Measurements from ENCODE around the gene ANGPTL5. TPM values are rescaled to one million over a fixed set of nuclear protein-coding genes. Genes with fewer than 3 reads are reported as not detected.
"Not testable (repeated sequence)": the region's sequence is repeated elsewhere in the genome, so short reads cannot be mapped to it uniquely, and the experiment has no call there.

The ANGPTL5 gene
- total and polyA plus RNA-seq, 5 experiments from 2014 or later, result not detected

GRCh38 chr11:101872171-101872882, 44.0 kb downstream of the ANGPTL5 start:
- POLR2A ChIA-PET, result no interaction called here
- peaks cover 4 to 41% (median 20%) of the 10 kb centered on the region in 5 donors for H3K27me3 Mint-ChIP-seq

DNA sequence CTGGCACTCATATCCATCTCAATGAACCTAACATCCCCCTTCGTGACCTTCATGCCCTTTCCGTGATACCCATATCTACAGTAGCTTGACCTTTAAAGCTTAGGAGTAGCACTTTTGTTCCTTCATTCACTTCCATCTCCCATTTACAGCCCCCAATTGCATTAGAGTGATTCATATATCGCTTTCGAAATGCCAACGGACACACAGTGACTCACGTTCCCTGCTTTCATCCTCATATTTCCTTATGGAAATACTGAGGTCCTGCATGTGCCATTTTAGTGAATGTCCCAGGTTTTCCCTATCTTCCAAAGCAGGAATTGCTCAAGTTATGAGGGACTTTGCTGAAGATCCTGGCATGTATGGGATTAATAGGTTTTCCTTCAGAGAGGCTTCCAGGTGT, 45.8 kb downstream of the ANGPTL5 start:
- Mint-ChIP-seq H3K4me3 (no peak overlapping the region), H3K27ac (no peak overlapping the region), H3K4me1 (no peaks in the 10 kb centered on the region), H3K9me3 (no peaks in the 10 kb centered on the region), H3K36me3 (no peaks in the 10 kb centered on the region), H3K27me3 (peaks cover 4 to 29% (median 13%) of the 10 kb centered on the region in 5 donors)
- ATAC-seq (no peak), DNase-seq (no peak)
- POLR2A ChIA-PET, result no interaction called here

More at GRCh38 chr11:101872171-101872882, 44.0 kb downstream of the ANGPTL5 start:
- Mint-ChIP-seq H3K9me3 (no peaks in the 10 kb centered on the region), H3K36me3 (no peaks in the 10 kb centered on the region), H3K4me1 (no peaks in the 10 kb centered on the region), H3K4me3 (no peak overlapping the region), H3K27ac (no peak overlapping the region)
- DNase-seq (no peak), ATAC-seq (no peak)

GRCh38 chr11:101867951-101868350, 48.4 kb downstream of the ANGPTL5 start:
- Mint-ChIP-seq H3K27me3 (peaks cover 2 to 29% (median 17%) of the 10 kb centered on the region in 5 donors), H3K36me3 (peaks cover 0 to 4% (median 1%) of the 10 kb centered on the region in 3 donors), H3K27ac (no peak overlapping the region), H3K4me1 (no peaks in the 10 kb centered on the region), H3K4me3 (no peak overlapping the region), H3K9me3 (peaks cover 0 to 10% (median 6%) of the 10 kb centered on the region in 9 donors)
- POLR2A ChIA-PET, result no interaction called here
- no peak for DNase-seq
- no peak for ATAC-seq

GRCh38 chr11:101866619-101867491, 49.5 kb downstream of the ANGPTL5 start:
- POLR2A ChIA-PET, result no interaction called here
- DNase-seq, result no peak
- peaks cover 0 to 4% (median 1%) of the 10 kb centered on the region in 3 donors for H3K36me3 Mint-ChIP-seq
- H3K9me3 Mint-ChIP-seq, result peaks cover 0 to 10% (median 6%) of the 10 kb centered on the region in 9 donors
- ATAC-seq, result no peak
- no peaks in the 10 kb centered on the region for H3K4me1 Mint-ChIP-seq
- H3K27me3 Mint-ChIP-seq, result peaks cover 5 to 37% (median 20%) of the 10 kb centered on the region in 5 donors
- no peak overlapping the region for H3K4me3 Mint-ChIP-seq
- no peak overlapping the region for H3K27ac Mint-ChIP-seq

DNA sequence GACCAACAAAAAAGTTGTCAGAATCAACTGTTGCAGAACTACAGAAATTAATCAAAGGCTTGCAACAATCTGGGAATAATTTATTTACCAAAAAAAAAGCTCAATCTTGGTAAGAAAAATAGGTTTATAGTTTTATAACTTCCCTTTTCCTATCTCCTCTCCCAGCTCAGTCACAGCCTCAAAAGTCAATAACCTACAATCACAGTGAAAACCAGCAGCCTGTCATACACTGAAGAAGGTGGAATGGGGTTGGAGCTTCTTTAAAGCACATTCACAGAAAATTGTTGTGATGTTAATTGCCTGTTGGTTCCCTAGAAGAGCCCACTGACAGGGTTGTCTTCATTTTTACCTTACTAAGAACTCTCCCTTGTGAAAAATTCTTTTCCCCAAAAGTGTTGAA, 52.2 kb downstream of the ANGPTL5 start:
- H3K9me3 Mint-ChIP-seq, result peaks cover 0 to 10% (median 6%) of the 10 kb centered on the region in 9 donors
- DNase-seq (no peak), ATAC-seq (no peak)
- peaks cover 0 to 4% (median 1%) of the 10 kb centered on the region in 3 donors for H3K36me3 Mint-ChIP-seq
- H3K27me3 Mint-ChIP-seq, result peaks cover 5 to 31% (median 13%) of the 10 kb centered on the region in 5 donors
- POLR2A ChIA-PET, result no interaction called here
- no peak overlapping the region for H3K27ac Mint-ChIP-seq
- H3K4me1 Mint-ChIP-seq, result peaks cover 0 to 2% (median 0%) of the 10 kb centered on the region in 4 donors
- H3K4me3 Mint-ChIP-seq, result no peak overlapping the region

DNA sequence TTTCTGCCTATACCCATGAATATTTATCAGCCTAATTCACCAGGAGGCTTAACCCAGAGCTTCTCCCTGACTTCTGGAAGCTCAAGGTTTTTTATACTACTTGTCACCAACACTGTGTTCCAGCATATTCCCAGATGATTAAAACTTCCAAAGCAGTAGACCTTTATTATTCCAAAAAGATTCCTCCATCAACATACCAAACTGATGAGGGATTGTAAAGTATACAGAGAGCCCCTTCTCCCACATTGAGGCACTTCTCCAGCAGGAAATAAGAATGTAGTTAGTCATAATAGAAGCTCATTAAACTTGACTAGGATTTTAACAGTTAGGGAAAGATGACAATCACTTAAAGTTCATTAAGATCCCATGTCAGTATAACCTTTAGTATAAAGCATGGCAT, 53.0 kb downstream of the ANGPTL5 start:
- H3K27ac Mint-ChIP-seq, result no peak overlapping the region
- H3K4me1 Mint-ChIP-seq, result peaks cover 0 to 2% (median 0%) of the 10 kb centered on the region in 4 donors
- no peak for DNase-seq
- H3K4me3 Mint-ChIP-seq, result no peak overlapping the region
- peaks cover 0 to 10% (median 6%) of the 10 kb centered on the region in 9 donors for H3K9me3 Mint-ChIP-seq
- no peak for ATAC-seq
- H3K36me3 Mint-ChIP-seq, result peaks cover 0 to 4% (median 1%) of the 10 kb centered on the region in 3 donors
- POLR2A ChIA-PET, result no interaction called here
- peaks cover 5 to 27% (median 8%) of the 10 kb centered on the region in 5 donors for H3K27me3 Mint-ChIP-seq

- Mint-ChIP-seq H3K27ac (no peak overlapping the region), H3K27me3 (peaks cover 5 to 27% (median 8%) of the 10 kb centered on the region in 5 donors), H3K36me3 (peaks cover 0 to 4% (median 1%) of the 10 kb centered on the region in 3 donors), H3K9me3 (peaks cover 0 to 10% (median 6%) of the 10 kb centered on the region in 9 donors), H3K4me3 (no peak overlapping the region), H3K4me1 (peaks cover 0 to 2% (median under 1%) of the 10 kb centered on the region in 4 donors)
- POLR2A ChIA-PET, result no interaction called here
- DNase-seq (no peak), ATAC-seq (no peak)
Observed at GRCh38 chr11:101862391-101863233, 53.7 kb downstream of the ANGPTL5 start.

- DNase-seq, result peak in 5 of 10 donors; percentile 4 to 45 (median 19)
- H3K4me3 Mint-ChIP-seq, result no peak overlapping the region
- peaks cover 5 to 27% (median 8%) of the 10 kb centered on the region in 5 donors for H3K27me3 Mint-ChIP-seq
- no peak overlapping the region for H3K27ac Mint-ChIP-seq
- peak in 1 of 2 donors; percentile 39 for ATAC-seq
- POLR2A ChIA-PET, result no interaction called here
- peaks cover 0 to 10% (median 6%) of the 10 kb centered on the region in 9 donors for H3K9me3 Mint-ChIP-seq
- peaks cover 0 to 4% (median 1%) of the 10 kb centered on the region in 3 donors for H3K36me3 Mint-ChIP-seq
- H3K4me1 Mint-ChIP-seq, result peaks cover 0 to 2% (median under 1%) of the 10 kb centered on the region in 4 donors
Observed at GRCh38 chr11:101860696-101861427, 55.5 kb downstream of the ANGPTL5 start.

GRCh38 chr11:101852260-101852659, 64.1 kb downstream of the ANGPTL5 start:
- H3K4me3 Mint-ChIP-seq, POLR2A ChIA-PET, DNase-seq, H3K36me3 Mint-ChIP-seq, H3K9me3 Mint-ChIP-seq, ATAC-seq, H3K4me1 Mint-ChIP-seq, H3K27ac Mint-ChIP-seq: not testable (repeated sequence)
- H3K27me3 Mint-ChIP-seq, result peaks cover 0 to 38% (median 10%) of the 10 kb centered on the region in 5 donors

- DNase-seq (no peak), ATAC-seq (no peak)
- Mint-ChIP-seq H3K4me1 (no peaks in the 10 kb centered on the region), H3K9me3 (peaks cover 0 to 4% (median 0%) of the 10 kb centered on the region in 9 donors), H3K27me3 (peaks cover 1 to 21% (median 9%) of the 10 kb centered on the region in 5 donors), H3K36me3 (no peaks in the 10 kb centered on the region), H3K4me3 (no peak overlapping the region), H3K27ac (no peak overlapping the region)
- POLR2A ChIA-PET, result no interaction called here
Observed at GRCh38 chr11:101848262-101848661, 68.1 kb downstream of the ANGPTL5 start.

GRCh38 chr11:101844608-101845007, 71.7 kb downstream of the ANGPTL5 start:
- POLR2A ChIA-PET, result no interaction called here
- Mint-ChIP-seq H3K9me3 (peaks cover 0 to 10% (median 5%) of the 10 kb centered on the region in 9 donors), H3K36me3 (peaks cover 0 to 4% (median 0%) of the 10 kb centered on the region in 3 donors), H3K4me3 (no peak overlapping the region), H3K27me3 (peaks cover 0 to 5% (median 1%) of the 10 kb centered on the region in 5 donors), H3K4me1 (no peaks in the 10 kb centered on the region), H3K27ac (no peak overlapping the region)
- no peak for ATAC-seq
- DNase-seq, result no peak

DNA sequence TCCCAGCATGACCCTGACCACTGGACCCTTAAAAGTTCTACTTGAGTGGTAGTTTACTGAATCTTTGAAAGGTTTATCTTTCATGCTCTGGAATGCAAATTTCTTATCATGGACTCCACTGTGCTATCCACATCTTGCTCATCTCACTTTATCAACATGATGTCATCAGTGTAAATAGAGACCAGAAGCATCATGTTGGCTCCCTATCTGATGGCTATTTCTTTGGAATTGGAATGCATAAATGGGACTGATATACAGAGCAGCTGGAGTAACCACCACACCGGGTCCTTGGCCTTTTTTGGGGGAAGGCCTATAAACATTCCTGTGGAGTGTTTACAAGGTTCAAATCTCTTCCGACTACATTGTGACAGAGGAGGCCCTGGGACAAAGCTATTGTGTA, 75.6 kb downstream of the ANGPTL5 start:
- ATAC-seq (no peak), DNase-seq (no peak)
- POLR2A ChIA-PET, result no interaction called here
- no peak overlapping the region for H3K4me3 Mint-ChIP-seq
- peaks cover 0 to 7% (median 2%) of the 10 kb centered on the region in 5 donors for H3K27me3 Mint-ChIP-seq
- H3K9me3 Mint-ChIP-seq, result peaks cover 0 to 10% (median 5%) of the 10 kb centered on the region in 9 donors
- no peak overlapping the region for H3K27ac Mint-ChIP-seq
- H3K36me3 Mint-ChIP-seq, result peaks cover 0 to 4% (median 0%) of the 10 kb centered on the region in 3 donors
- H3K4me1 Mint-ChIP-seq, result no peaks in the 10 kb centered on the region
